Measurements from ENCODE around the gene TESPA1. TPM values are rescaled to one million over a fixed set of nuclear protein-coding genes. Genes with fewer than 3 reads are reported as not detected.

The TESPA1 gene
- total RNA-seq, 1 experiment from 2014 or later: not detected

DNA sequence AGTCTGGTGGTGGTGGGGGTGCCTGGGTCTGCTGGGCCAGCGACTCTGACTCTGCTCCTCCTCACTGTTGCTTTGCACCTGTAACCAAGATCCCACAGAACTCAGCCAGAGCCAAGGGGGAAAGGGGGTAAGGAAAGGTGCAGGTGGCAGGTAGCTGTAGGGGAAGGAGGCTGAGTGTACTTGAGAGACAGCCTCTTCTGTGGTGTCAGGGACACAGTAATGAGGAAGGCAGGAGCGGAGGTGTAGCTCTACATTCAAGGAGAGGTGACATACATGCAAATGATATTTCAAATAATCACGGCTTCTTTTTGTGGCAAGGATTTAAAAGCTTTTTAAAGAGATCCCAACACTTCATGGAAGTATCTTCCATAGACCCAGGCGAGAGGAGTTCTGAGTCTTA lies 23.4 kb downstream of the TESPA1 start:
- H3K4me1 ChIP-seq (replicated peaks; ENCODE audit: insufficient read depth): no peaks in the 10 kb centered on the region
- H3K27me3 ChIP-seq (ENCODE audit: insufficient read depth, low read depth): peaks cover 66% of the 10 kb centered on the region
- no peak overlapping the region for H3K27ac ChIP-seq
- TF ChIP-seq, protein P1, sequence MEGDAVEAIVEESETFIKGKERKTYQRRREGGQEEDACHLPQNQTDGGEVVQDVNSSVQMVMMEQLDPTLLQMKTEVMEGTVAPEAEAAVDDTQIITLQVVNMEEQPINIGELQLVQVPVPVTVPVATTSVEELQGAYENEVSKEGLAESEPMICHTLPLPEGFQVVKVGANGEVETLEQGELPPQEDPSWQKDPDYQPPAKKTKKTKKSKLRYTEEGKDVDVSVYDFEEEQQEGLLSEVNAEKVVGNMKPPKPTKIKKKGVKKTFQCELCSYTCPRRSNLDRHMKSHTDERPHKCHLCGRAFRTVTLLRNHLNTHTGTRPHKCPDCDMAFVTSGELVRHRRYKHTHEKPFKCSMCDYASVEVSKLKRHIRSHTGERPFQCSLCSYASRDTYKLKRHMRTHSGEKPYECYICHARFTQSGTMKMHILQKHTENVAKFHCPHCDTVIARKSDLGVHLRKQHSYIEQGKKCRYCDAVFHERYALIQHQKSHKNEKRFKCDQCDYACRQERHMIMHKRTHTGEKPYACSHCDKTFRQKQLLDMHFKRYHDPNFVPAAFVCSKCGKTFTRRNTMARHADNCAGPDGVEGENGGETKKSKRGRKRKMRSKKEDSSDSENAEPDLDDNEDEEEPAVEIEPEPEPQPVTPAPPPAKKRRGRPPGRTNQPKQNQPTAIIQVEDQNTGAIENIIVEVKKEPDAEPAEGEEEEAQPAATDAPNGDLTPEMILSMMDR (conservative IDR thresholded peaks at IDR 0.05): no peak
- no peak for TF ChIP-seq EZH2 (IDR thresholded peaks at IDR 0.05; ENCODE audit: low read depth)
- H3K4me3 ChIP-seq: no peak overlapping the region
- BruUV-seq (replicated peaks): no TSS peak
- no peaks in the 10 kb centered on the region for H3K36me3 ChIP-seq (ENCODE audit: low read depth)
- ChIA-PET CTCF (no interaction called here), POLR2A (ENCODE audit: unreplicated experiment) (no interaction called here)
- no peak overlapping the region for H2AFZ ChIP-seq
- H4K20me1 ChIP-seq (ENCODE audit: insufficient read depth): no peaks in the 10 kb centered on the region
- no peaks in the 10 kb centered on the region for H3F3A ChIP-seq (ENCODE audit: insufficient read depth, low read depth)
- H3K79me2 ChIP-seq (ENCODE audit: low read depth): no peaks in the 10 kb centered on the region
- DNase-seq: no peak
- intact Hi-C loops (cut with micrococcal nuclease; ENCODE audit: unreplicated experiment): no loop called here
- H3K4me2 ChIP-seq: no peak overlapping the region
- H3K9me3 ChIP-seq (ENCODE audit: insufficient read depth, low read depth): no peaks in the 10 kb centered on the region
- no peaks in the 10 kb centered on the region for H3K9me2 ChIP-seq (ENCODE audit: insufficient read depth)

DNA sequence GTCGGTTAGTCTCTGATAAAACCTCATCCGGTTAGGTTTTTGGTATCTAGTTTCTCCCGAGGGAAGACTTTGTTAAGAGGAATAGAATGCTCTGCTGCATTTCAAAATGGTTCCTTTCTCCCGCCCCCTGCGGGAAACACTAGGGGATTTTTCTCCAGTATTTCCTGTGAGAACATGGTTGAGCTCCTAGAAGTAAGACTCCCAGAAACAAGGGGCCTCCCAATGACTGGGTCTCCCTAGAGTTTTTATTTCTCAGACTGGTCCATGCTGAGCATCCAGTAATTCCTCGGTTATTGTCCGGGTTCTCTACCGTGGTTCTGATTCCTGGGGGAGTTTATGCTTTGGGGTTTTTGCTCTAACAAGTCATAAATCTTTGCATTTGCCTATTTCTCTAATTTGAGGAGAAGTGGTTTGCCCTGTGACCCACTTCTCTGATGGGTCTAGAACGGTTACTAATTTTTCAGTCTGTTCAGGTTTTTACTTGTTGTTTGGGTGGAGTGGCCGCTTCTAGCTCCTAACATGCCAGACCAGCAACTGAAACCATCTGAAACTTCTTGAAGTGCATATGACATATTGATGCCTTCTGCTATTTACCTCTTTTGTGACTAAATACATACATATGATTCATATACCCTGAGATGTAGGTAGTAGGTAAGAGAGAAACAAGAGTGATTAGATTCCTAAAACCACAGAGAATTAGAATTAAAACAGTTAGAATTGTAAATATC lies 25.1 kb downstream of the TESPA1 start:
- TF ChIP-seq EZH2 (IDR thresholded peaks at IDR 0.05; ENCODE audit: low read depth): no peak
- TF ChIP-seq, protein P1 (conservative IDR thresholded peaks at IDR 0.05): no peak
- intact Hi-C loops (cut with micrococcal nuclease; ENCODE audit: unreplicated experiment): loop anchor here (2.0 to 10.0 kb wide), 4 partner anchors 211 to 382 kb away; no protein-coding TSS in a partner anchor
- H3K9me2 ChIP-seq (ENCODE audit: insufficient read depth): no peaks in the 10 kb centered on the region
- H3K4me2 ChIP-seq: no peak overlapping the region
- POLR2A ChIA-PET (ENCODE audit: unreplicated experiment): no interaction called here
- H2AFZ ChIP-seq: no peak overlapping the region
- CTCF ChIA-PET: no interaction called here
- no TSS peak for BruUV-seq (replicated peaks)
- H3K36me3 ChIP-seq (ENCODE audit: low read depth): no peaks in the 10 kb centered on the region
- no peaks in the 10 kb centered on the region for H3F3A ChIP-seq (ENCODE audit: insufficient read depth, low read depth)
- H3K27ac ChIP-seq: no peak overlapping the region
- no peaks in the 10 kb centered on the region for H3K79me2 ChIP-seq (ENCODE audit: low read depth)
- no peaks in the 10 kb centered on the region for H3K9me3 ChIP-seq (ENCODE audit: insufficient read depth, low read depth)
- no peak for DNase-seq
- H4K20me1 ChIP-seq (ENCODE audit: insufficient read depth): no peaks in the 10 kb centered on the region
- H3K27me3 ChIP-seq (ENCODE audit: insufficient read depth, low read depth): peaks cover 50% of the 10 kb centered on the region
- H3K4me3 ChIP-seq: no peak overlapping the region
- no peaks in the 10 kb centered on the region for H3K4me1 ChIP-seq (replicated peaks; ENCODE audit: insufficient read depth)

DNA sequence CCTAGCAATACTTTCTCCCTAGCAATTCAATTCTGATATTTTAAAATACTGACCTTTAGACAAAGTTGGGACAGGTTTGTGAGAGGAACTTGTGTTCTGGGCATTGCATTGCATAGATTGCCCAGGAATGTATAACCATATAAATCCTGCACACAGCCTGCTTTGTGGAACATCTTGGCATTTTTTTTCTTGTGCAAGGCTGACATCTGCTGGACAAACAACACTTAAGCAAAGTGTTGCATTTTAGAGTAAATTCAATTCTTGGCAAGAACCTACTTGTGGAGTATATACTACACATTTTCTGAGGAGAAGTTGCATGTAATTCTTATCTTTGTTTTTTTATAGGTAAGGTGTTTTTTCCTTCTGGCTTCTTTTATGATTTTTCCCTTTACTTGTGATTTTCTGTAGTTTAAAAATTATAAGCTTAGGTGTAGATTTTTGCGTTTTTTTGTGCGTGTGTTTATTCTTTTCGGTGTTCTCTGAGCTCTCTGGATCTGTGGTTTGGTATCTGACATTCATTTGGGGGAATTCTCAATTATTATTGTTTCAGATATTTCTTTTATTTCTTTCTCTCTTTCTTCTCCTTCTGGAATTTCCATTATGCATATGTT lies 26.4 kb downstream of the TESPA1 start:
- no peak overlapping the region for H3K4me3 ChIP-seq
- CTCF ChIA-PET: interaction anchor here (0.6 kb wide), 1 partner anchor 378 kb away, joined by 3 read pairs; no protein-coding TSS in a partner anchor
- POLR2A ChIA-PET (ENCODE audit: unreplicated experiment): no interaction called here
- no peaks in the 10 kb centered on the region for H4K20me1 ChIP-seq (ENCODE audit: insufficient read depth)
- intact Hi-C loops (cut with micrococcal nuclease; ENCODE audit: unreplicated experiment): loop anchor here (1.0 to 10.0 kb wide), 6 partner anchors 104 to 381 kb away; partner anchors contain the start of gene MUCL1
- no peaks in the 10 kb centered on the region for H3K4me1 ChIP-seq (replicated peaks; ENCODE audit: insufficient read depth)
- H3K27me3 ChIP-seq (ENCODE audit: insufficient read depth, low read depth): peaks cover 44% of the 10 kb centered on the region
- no peak for TF ChIP-seq EZH2 (IDR thresholded peaks at IDR 0.05; ENCODE audit: low read depth)
- TF ChIP-seq, protein P1 (conservative IDR thresholded peaks at IDR 0.05): peak; percentile 79
- no TSS peak for BruUV-seq (replicated peaks)
- H2AFZ ChIP-seq: no peak overlapping the region
- no peaks in the 10 kb centered on the region for H3K79me2 ChIP-seq (ENCODE audit: low read depth)
- no peaks in the 10 kb centered on the region for H3K36me3 ChIP-seq (ENCODE audit: low read depth)
- no peaks in the 10 kb centered on the region for H3K9me2 ChIP-seq (ENCODE audit: insufficient read depth)
- H3K9me3 ChIP-seq (ENCODE audit: insufficient read depth, low read depth): no peaks in the 10 kb centered on the region
- H3K27ac ChIP-seq: no peak overlapping the region
- no peak overlapping the region for H3K4me2 ChIP-seq
- DNase-seq: peak; percentile 27 to 37
- H3F3A ChIP-seq (ENCODE audit: insufficient read depth, low read depth): no peaks in the 10 kb centered on the region
